DOHH2 (cell line): ENCODE results near the gene MST1R.

Experiments
- H3F3A ChIP-seq: fragments of 200-600 bp; sonication (generic), shearing (Covaris generic); 2 replicates; pipeline ENCODE4 v1.6.0; 2016; ENCODE audit warnings: antibody characterized with exemption, mild to moderate bottlenecking; ENCODE audit not compliant: control insufficient read depth, insufficient read depth
- H3K27ac ChIP-seq: fragments of 200-600 bp; sonication (generic); 2 replicates; pipeline ENCODE4 v1.5.1; 2014; ENCODE audit warnings: low read depth, mild to moderate bottlenecking, low read length, moderate library complexity
- H3K27me3 ChIP-seq: fragments of 200-600 bp; sonication (generic); 2 replicates; pipeline ENCODE4 v1.6.1; 2014; ENCODE audit warnings: mild to moderate bottlenecking, low read length, mixed read lengths; ENCODE audit not compliant: control insufficient read depth
- H3K36me3 ChIP-seq: fragments of 200-600 bp; sonication (generic); 2 replicates; pipeline ENCODE4 v1.6.1; 2014; ENCODE audit warnings: mild to moderate bottlenecking, low read length, moderate library complexity, mixed read lengths; ENCODE audit not compliant: control insufficient read depth
- H3K4me1 ChIP-seq: fragments of 200-600 bp; sonication (generic); 2 replicates; pipeline ENCODE4 v1.6.1; 2014; ENCODE audit warnings: mild to moderate bottlenecking, low read length, mixed read lengths; ENCODE audit not compliant: control insufficient read depth
- H3K4me2 ChIP-seq: fragments of 200-600 bp; sonication (generic); 2 replicates; pipeline ENCODE4 v1.6.0; 2014; ENCODE audit warnings: mild to moderate bottlenecking, low read length, moderate library complexity
- H3K4me3 ChIP-seq: fragments of 200-600 bp; sonication (generic); 2 replicates; pipeline ENCODE4 v1.5.1; 2014; ENCODE audit warnings: mild to moderate bottlenecking, low read length, mixed read lengths
- H3K79me2 ChIP-seq: fragments of 200-600 bp; sonication (generic); 2 replicates; pipeline ENCODE4 v1.6.1; 2014; ENCODE audit warnings: mild to moderate bottlenecking, low read length, mixed read lengths; ENCODE audit not compliant: control insufficient read depth
- H3K9me2 ChIP-seq: fragments of 200-600 bp; sonication (generic); replicated peaks from 2 replicates; pipeline ENCODE4 v1.6.1; 2014; ENCODE audit warnings: mild to moderate bottlenecking, low read length, mixed read lengths; ENCODE audit not compliant: control insufficient read depth
- H3K9me3 ChIP-seq: fragments of 200-600 bp; sonication (generic); 2 replicates; pipeline ENCODE4 v1.6.1; 2014; ENCODE audit warnings: antibody characterized with exemption, low read length, mixed read lengths; ENCODE audit not compliant: control insufficient read depth, insufficient read depth
- H4K20me1 ChIP-seq: fragments of 200-600 bp; sonication (generic); 2 replicates; pipeline ENCODE4 v1.6.0; 2014; ENCODE audit warnings: low read depth, mild to moderate bottlenecking, antibody characterized with exemption, low read length, moderate library complexity; ENCODE audit not compliant: control insufficient read depth, insufficient read depth
- EZH2phosphoT487 ChIP-seq: fragments of 200-600 bp; sonication (generic); IDR thresholded peaks from 2 replicates; pipeline ENCODE4 v1.6.1; 2017; ENCODE audit warnings: borderline replicate concordance, mild to moderate bottlenecking, antibody characterized with exemption, low read length, moderate library complexity, mixed read lengths
- TF ChIP-seq, protein P1 (sequence below): fragments of 200-600 bp; sonication (generic); IDR thresholded peaks from one replicate; pipeline ENCODE4 v1.5.1; 2014; ENCODE audit warnings: antibody characterized with exemption, mild to moderate bottlenecking, low read depth, low read length; ENCODE audit not compliant: poor library complexity, severe bottlenecking

The MST1R gene

DNA sequence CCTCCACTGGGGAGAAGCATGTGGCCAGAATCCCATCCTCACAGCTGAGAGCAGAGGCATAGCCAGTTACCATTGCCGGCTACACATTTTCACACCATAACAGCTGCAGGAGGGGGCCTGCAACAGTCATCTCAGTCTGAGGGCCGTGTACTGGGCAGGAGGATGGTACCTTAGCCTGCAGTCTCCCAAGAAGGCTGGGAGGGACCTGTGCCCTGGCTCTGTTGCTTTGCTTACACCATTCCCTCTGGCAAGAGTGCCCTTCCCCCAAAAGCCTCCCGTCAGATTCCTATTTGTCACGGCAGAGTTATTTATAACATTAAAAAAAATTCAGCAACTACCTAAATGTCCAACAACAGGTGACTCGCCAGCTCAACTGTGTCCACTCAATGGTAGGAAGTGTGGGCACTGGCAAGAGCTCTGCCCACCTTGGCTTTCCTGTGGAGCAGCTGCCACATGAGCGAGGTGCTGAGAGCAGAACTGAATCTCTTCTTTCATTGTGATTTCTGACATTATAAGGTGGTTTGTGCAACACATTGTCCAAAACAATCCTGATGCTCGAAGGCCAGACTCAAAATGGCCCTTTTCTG, 38.4 kb downstream of the MST1R start:
- no peaks in the 10 kb centered on the region for H4K20me1 ChIP-seq
- H3K4me3 ChIP-seq: no peak overlapping the region
- TF ChIP-seq EZH2phosphoT487: no peak
- TF ChIP-seq, protein P1, sequence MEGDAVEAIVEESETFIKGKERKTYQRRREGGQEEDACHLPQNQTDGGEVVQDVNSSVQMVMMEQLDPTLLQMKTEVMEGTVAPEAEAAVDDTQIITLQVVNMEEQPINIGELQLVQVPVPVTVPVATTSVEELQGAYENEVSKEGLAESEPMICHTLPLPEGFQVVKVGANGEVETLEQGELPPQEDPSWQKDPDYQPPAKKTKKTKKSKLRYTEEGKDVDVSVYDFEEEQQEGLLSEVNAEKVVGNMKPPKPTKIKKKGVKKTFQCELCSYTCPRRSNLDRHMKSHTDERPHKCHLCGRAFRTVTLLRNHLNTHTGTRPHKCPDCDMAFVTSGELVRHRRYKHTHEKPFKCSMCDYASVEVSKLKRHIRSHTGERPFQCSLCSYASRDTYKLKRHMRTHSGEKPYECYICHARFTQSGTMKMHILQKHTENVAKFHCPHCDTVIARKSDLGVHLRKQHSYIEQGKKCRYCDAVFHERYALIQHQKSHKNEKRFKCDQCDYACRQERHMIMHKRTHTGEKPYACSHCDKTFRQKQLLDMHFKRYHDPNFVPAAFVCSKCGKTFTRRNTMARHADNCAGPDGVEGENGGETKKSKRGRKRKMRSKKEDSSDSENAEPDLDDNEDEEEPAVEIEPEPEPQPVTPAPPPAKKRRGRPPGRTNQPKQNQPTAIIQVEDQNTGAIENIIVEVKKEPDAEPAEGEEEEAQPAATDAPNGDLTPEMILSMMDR: no peak
- H3K4me2 ChIP-seq: no peak overlapping the region
- no peak overlapping the region for H3K27ac ChIP-seq
- H3K27me3 ChIP-seq: peaks cover 52% of the 10 kb centered on the region
- peaks cover 16% of the 10 kb centered on the region for H3K4me1 ChIP-seq
- H3K9me3 ChIP-seq: no peaks in the 10 kb centered on the region
- no peaks in the 10 kb centered on the region for H3F3A ChIP-seq
- H3K79me2 ChIP-seq: no peaks in the 10 kb centered on the region
- H3K36me3 ChIP-seq: no peaks in the 10 kb centered on the region
- H3K9me2 ChIP-seq: no peaks in the 10 kb centered on the region

DNA sequence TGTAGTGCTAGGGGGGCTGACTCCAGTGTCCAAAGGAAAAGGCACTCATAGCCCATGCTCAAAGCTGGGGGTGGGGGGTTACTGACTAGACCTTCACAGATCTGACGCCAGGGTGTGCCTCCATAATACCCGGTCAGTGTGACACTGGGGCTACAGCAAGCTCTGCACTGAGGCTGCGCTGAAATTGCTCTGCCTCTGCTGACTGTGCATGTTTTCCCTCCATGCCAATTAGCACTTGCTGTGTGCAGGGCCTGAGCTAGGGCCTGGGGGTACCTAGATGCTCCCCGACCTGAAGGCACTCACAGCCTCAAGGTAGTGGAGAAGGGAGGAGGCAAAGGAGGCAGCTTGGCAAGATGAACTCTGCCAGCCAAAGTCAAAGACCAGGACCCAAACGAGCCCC, 39.2 kb downstream of the MST1R start:
- H3K27ac ChIP-seq: no peak overlapping the region
- no peak for TF ChIP-seq EZH2phosphoT487
- TF ChIP-seq, protein P1: no peak
- no peaks in the 10 kb centered on the region for H3F3A ChIP-seq

DNA sequence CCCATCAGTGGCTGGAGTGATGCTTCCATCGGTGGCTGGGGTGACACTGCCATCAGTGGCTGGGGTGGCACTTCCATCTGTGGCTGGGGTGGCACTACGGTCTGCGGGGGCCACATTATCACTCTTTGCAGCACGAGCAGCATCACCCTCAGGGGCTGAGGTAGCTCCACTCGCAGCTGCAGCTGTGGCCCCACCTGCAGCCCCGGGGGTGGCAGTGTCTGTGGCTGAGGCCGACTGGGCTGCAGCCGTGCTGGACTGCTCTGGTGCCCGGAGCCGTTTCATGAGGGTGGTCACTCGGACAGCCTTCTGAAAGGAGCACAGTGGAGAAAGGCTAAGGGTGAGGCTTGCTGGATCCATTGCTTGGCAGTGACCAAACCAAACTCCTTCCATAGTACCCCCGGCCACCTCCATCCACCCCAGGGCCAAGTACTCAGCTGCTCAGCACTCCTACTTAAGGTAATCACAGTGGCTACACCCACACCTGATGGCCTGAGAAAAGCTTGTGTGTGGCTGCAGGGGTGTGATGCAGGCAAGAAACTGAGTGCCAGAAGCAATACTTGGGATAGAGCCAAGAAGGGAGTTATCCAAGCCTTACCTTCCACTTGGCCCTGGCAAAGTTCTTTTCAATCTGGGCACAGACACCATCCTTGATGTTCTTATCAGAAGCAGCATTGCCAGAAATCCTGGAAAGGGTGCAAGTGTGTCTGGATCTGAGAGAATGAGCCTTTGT, 43.9 kb downstream of the MST1R start:
- H3K79me2 ChIP-seq: peaks cover 16% of the 10 kb centered on the region
- no peak overlapping the region for H3K27ac ChIP-seq
- no peaks in the 10 kb centered on the region for H3K9me2 ChIP-seq
- peaks cover 34% of the 10 kb centered on the region for H3K4me1 ChIP-seq
- TF ChIP-seq EZH2phosphoT487: no peak
- TF ChIP-seq, protein P1: no peak
- H3K27me3 ChIP-seq: peaks cover 7% of the 10 kb centered on the region
- H3F3A ChIP-seq: 0 out of 2 replicates have a peak, but pooled peaks cover 4% of the 10 kb centered on the region
- H3K36me3 ChIP-seq: peaks cover 3% of the 10 kb centered on the region; the same call in 1 of the 2 replicates
- 0 out of 2 replicates have a peak, but pooled peaks cover 4% of the 10 kb centered on the region for H4K20me1 ChIP-seq
- H3K4me2 ChIP-seq: no peak overlapping the region
- no peak overlapping the region for H3K4me3 ChIP-seq
- no peaks in the 10 kb centered on the region for H3K9me3 ChIP-seq

More for the DNA sequence above, 39.2 kb downstream of the MST1R start:
- Histone ChIP-seq H3K27me3 (peaks cover 47% of the 10 kb centered on the region), H3K36me3 (no peaks in the 10 kb centered on the region), H3K79me2 (no peaks in the 10 kb centered on the region), H3K4me1 (peaks cover 8% of the 10 kb centered on the region), H3K9me2 (no peaks in the 10 kb centered on the region), H3K9me3 (no peaks in the 10 kb centered on the region), H4K20me1 (no peaks in the 10 kb centered on the region), H3K4me2 (no peak overlapping the region), H3K4me3 (no peak overlapping the region)
